ENCODE measurements around the gene KCNG2.

The KCNG2 gene

GRCh38 chr18:79786304-79786703 is 11.4 kb upstream of the KCNG2 start:
- no peak for DNase-seq (ENCODE audit: extremely low read depth, low read depth)
- no peak for TF ChIP-seq CTCF (IDR thresholded peaks at IDR 0.05; ENCODE audit: low read depth, low read length, missing control alignments)
- H3K4me3 ChIP-seq (replicated peaks; ENCODE audit: low read depth, low read length) = no peak overlapping the region

- no peak for DNase-seq (ENCODE audit: extremely low read depth, low read depth)
- no peak for TF ChIP-seq CTCF (IDR thresholded peaks at IDR 0.05; ENCODE audit: low read depth, low read length, missing control alignments)
- H3K4me3 ChIP-seq (replicated peaks; ENCODE audit: low read depth, low read length) = no peak overlapping the region
Observed at GRCh38 chr18:79786786-79787526, 10.8 kb upstream of the KCNG2 start.

GRCh38 chr18:79787527-79787864 is 10.2 kb upstream of the KCNG2 start:
- H3K4me3 ChIP-seq (replicated peaks; ENCODE audit: low read depth, low read length) = no peak overlapping the region
- no peak for DNase-seq (ENCODE audit: extremely low read depth, low read depth)
- no peak for TF ChIP-seq CTCF (IDR thresholded peaks at IDR 0.05; ENCODE audit: low read depth, low read length, missing control alignments)

- no peak overlapping the region for H3K4me3 ChIP-seq (replicated peaks; ENCODE audit: low read depth, low read length)
- no peak for DNase-seq (ENCODE audit: extremely low read depth, low read depth)
Observed at GRCh38 chr18:79787865-79788733, 9.6 kb upstream of the KCNG2 start.

GRCh38 chr18:79788734-79789085 is 9.0 kb upstream of the KCNG2 start:
- H3K4me3 ChIP-seq (replicated peaks; ENCODE audit: low read depth, low read length) = no peak overlapping the region
- no peak for DNase-seq (ENCODE audit: extremely low read depth, low read depth)
- TF ChIP-seq CTCF (IDR thresholded peaks at IDR 0.05; ENCODE audit: low read depth, low read length, missing control alignments) = no peak

More at GRCh38 chr18:79787865-79788733, 9.6 kb upstream of the KCNG2 start:
- TF ChIP-seq CTCF (IDR thresholded peaks at IDR 0.05; ENCODE audit: low read depth, low read length, missing control alignments) = no peak

- DNase-seq (ENCODE audit: extremely low read depth, low read depth) = no peak
- no peak overlapping the region for H3K4me3 ChIP-seq (replicated peaks; ENCODE audit: low read depth, low read length)
- TF ChIP-seq CTCF (IDR thresholded peaks at IDR 0.05; ENCODE audit: low read depth, low read length, missing control alignments) = no peak
Observed at GRCh38 chr18:79789091-79789891, 8.4 kb upstream of the KCNG2 start.

Data from HFF-Myc (cell line).